WTC11 (cell line): ENCODE measurements around the gene MGAT5B.

Experiments used
- CTCF ChIP-seq: fragments of 200-600 bp; IDR thresholded peaks from 2 replicates; pipeline ENCODE4 v1.8.0; 2022; ENCODE audit warnings: antibody characterized with exemption
- ESRRA ChIP-seq: sonication (generic); formaldehyde crosslinking; IDR thresholded peaks from 2 replicates; pipeline ENCODE4 v1.8.1; 2022; ENCODE audit warnings: mild to moderate bottlenecking, missing genetic modification reagents, borderline replicate concordance
- GABPB1 ChIP-seq: sonication (generic); formaldehyde crosslinking; IDR thresholded peaks from 2 replicates; pipeline ENCODE4 v1.8.1; 2023; ENCODE audit warnings: mild to moderate bottlenecking, missing genetic modification reagents
- IRF2 ChIP-seq: sonication (generic); formaldehyde crosslinking; IDR thresholded peaks from 2 replicates; pipeline ENCODE4 v1.8.0; 2022; ENCODE audit warnings: low read depth, missing genetic modification reagents, borderline replicate concordance
- JUN ChIP-seq: sonication (generic); formaldehyde crosslinking; IDR thresholded peaks from 2 replicates; pipeline ENCODE4 v1.8.0; 2023; ENCODE audit warnings: mild to moderate bottlenecking, missing genetic modification reagents
- MAX ChIP-seq: sonication (generic); formaldehyde crosslinking; IDR thresholded peaks from 2 replicates; pipeline ENCODE4 v1.8.0; 2022; ENCODE audit warnings: mild to moderate bottlenecking, missing genetic modification reagents
- MYBL2 ChIP-seq: sonication (generic); formaldehyde crosslinking; IDR thresholded peaks from 2 replicates; pipeline ENCODE4 v1.8.1; 2023; ENCODE audit warnings: mild to moderate bottlenecking, moderate library complexity, missing genetic modification reagents
- NR1H2 ChIP-seq: sonication (generic); formaldehyde crosslinking; IDR thresholded peaks from 2 replicates; pipeline ENCODE4 v1.9.0; 2021; ENCODE audit warnings: mild to moderate bottlenecking, moderate library complexity, missing genetic modification reagents
- NR2C2 ChIP-seq: sonication (generic); formaldehyde crosslinking; IDR thresholded peaks from 2 replicates; pipeline ENCODE4 v1.8.0; 2022; ENCODE audit warnings: mild to moderate bottlenecking, missing genetic modification reagents
- SMAD3 ChIP-seq: sonication (generic); formaldehyde crosslinking; IDR thresholded peaks from 2 replicates; pipeline ENCODE4 v1.8.0; 2022; ENCODE audit warnings: missing genetic modification reagents, mild to moderate bottlenecking, borderline replicate concordance
- TEAD4 ChIP-seq: sonication (generic); formaldehyde crosslinking; IDR thresholded peaks from 2 replicates; pipeline ENCODE4 v1.8.0; 2022; ENCODE audit warnings: mild to moderate bottlenecking, missing genetic modification reagents
- ZBTB43 ChIP-seq: sonication (generic); formaldehyde crosslinking; IDR thresholded peaks from 2 replicates; pipeline ENCODE4 v1.8.1; 2023; ENCODE audit warnings: mild to moderate bottlenecking, missing genetic modification reagents
- ZNF512 ChIP-seq: sonication (generic); formaldehyde crosslinking; IDR thresholded peaks from 2 replicates; pipeline ENCODE4 v1.8.1; 2022; ENCODE audit warnings: missing genetic modification reagents, borderline replicate concordance
- TF ChIP-seq, protein P1 (sequence below): fragments of 250-450 bp; sonication (Bioruptor Pico); IDR thresholded peaks from 2 replicates; pipeline ENCODE4 v2.1.2; 2022; ENCODE audit warnings: mild to moderate bottlenecking, moderate library complexity

- TF ChIP-seq CTCF (no peak), IRF2 (no peak), TEAD4 (no peak), MAX (no peak), SMAD3 (no peak), NR2C2 (CRISPR knock-in tag) (no peak), GABPB1 (CRISPR knock-in tag) (no peak), NR1H2 (CRISPR knock-in tag) (no peak), JUN (CRISPR knock-in tag) (no peak), ZNF512 (no peak), ZBTB43 (CRISPR knock-in tag) (no peak), ESRRA (CRISPR knock-in tag) (no peak), MYBL2 (CRISPR knock-in tag) (no peak)
- TF ChIP-seq, protein P1, sequence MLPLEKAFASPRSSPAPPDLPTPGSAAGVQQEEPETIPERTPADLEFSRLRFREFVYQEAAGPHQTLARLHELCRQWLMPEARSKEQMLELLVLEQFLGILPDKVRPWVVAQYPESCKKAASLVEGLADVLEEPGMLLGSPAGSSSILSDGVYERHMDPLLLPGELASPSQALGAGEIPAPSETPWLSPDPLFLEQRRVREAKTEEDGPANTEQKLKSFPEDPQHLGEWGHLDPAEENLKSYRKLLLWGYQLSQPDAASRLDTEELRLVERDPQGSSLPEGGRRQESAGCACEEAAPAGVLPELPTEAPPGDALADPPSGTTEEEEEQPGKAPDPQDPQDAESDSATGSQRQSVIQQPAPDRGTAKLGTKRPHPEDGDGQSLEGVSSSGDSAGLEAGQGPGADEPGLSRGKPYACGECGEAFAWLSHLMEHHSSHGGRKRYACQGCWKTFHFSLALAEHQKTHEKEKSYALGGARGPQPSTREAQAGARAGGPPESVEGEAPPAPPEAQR (CRISPR knock-in tag): no peak
Measured at GRCh38 chr17:76845541-76846017, 22.6 kb upstream of the MGAT5B start.
